Liver (tissue), 9 donors: ENCODE data around the gene PRDM1. TPM values are rescaled to one million over a fixed set of nuclear protein-coding genes. Genes with fewer than 3 reads are reported as not detected.
A peak's percentile ranks its signal among the peaks of the same experiment; 100 is the strongest.

ENCODE experiments used
- DNase-seq: peaks from one replicate; pipeline ENCODE4 v3.0.0-alpha.2; 2017; ENCODE audit warnings: low spot score
- H3K27ac ChIP-seq, 2 donors: one replicate each; pipeline ENCODE4 v1.7.0; 2013; ENCODE audit warnings: inconsistent platforms in 2 of 2, low read length in 2 of 2, control low read depth in 1 of 2, low read depth in 1 of 2, mild to moderate bottlenecking in 1 of 2
- H3K27me3 ChIP-seq, 4 donors: one replicate each; pipeline versions ENCODE4 v1.6.1 to v1.7.0; 2013; ENCODE audit warnings: low read length in 3 of 4, inconsistent platforms in 1 of 4, mild to moderate bottlenecking in 1 of 4, moderate library complexity in 1 of 4; ENCODE audit not compliant: control insufficient read depth in 4 of 4, insufficient read depth in 4 of 4
- H3K36me3 ChIP-seq, 4 donors: one replicate each; pipeline versions ENCODE4 v1.6.1 to v1.7.0; 2013; ENCODE audit warnings: low read length in 3 of 4, mild to moderate bottlenecking in 3 of 4, low read depth in 1 of 4, moderate library complexity in 1 of 4; ENCODE audit not compliant: control insufficient read depth in 4 of 4, insufficient read depth in 3 of 4
- H3K4me1 ChIP-seq, 4 donors: one replicate each; pipeline versions ENCODE4 v1.6.1 to v1.7.0; 2013; ENCODE audit warnings: low read length in 3 of 4, mild to moderate bottlenecking in 3 of 4, moderate library complexity in 1 of 4; ENCODE audit not compliant: control insufficient read depth in 4 of 4, insufficient read depth in 4 of 4
- H3K4me3 ChIP-seq, 3 donors: one replicate each; pipeline versions ENCODE4 v1.6.1 to v1.7.0; 2013; ENCODE audit warnings: low read length in 3 of 3, control low read depth in 1 of 3, low read depth in 1 of 3, mild to moderate bottlenecking in 1 of 3
- H3K9ac ChIP-seq, 2 donors: one replicate each; pipeline ENCODE4 v1.7.0; 2013; ENCODE audit warnings: low read length in 2 of 2, mild to moderate bottlenecking in 2 of 2, moderate library complexity in 2 of 2, control low read depth in 1 of 2, low read depth in 1 of 2
- H3K9me3 ChIP-seq, 4 donors: one replicate each; pipeline versions ENCODE4 v1.6.1 to v1.7.0; 2013; ENCODE audit warnings: low read length in 3 of 4; ENCODE audit not compliant: control insufficient read depth in 4 of 4
- EGR1 ChIP-seq, 2 donors: IDR thresholded peaks; 2 replicates each; pipeline ENCODE4 v1.6.1; 2016 to 2018; ENCODE audit warnings: antibody characterized with exemption in 2 of 2, low read depth in 2 of 2
- FOXA1 ChIP-seq: IDR thresholded peaks from 2 replicates; pipeline ENCODE4 v1.6.1; 2016; ENCODE audit warnings: antibody characterized with exemption
- FOXA2 ChIP-seq: IDR thresholded peaks from 2 replicates; pipeline ENCODE4 v1.6.1; 2016; ENCODE audit warnings: antibody characterized with exemption
- GABPA ChIP-seq, 2 donors: IDR thresholded peaks in 1 of 2; conservative IDR thresholded peaks in 1 of 2; 2 replicates each; pipeline ENCODE4 v1.6.1; 2016; ENCODE audit warnings: antibody characterized with exemption in 2 of 2, mild to moderate bottlenecking in 1 of 2, moderate library complexity in 1 of 2
- HNF4A ChIP-seq, 2 donors: conservative IDR thresholded peaks; 2 replicates each; pipeline ENCODE4 v1.6.1; 2016; ENCODE audit warnings: antibody characterized with exemption in 2 of 2, mild to moderate bottlenecking in 2 of 2
- HNF4G ChIP-seq: IDR thresholded peaks from 2 replicates; pipeline ENCODE4 v1.6.1; 2016; ENCODE audit warnings: antibody characterized with exemption
- JUND ChIP-seq, 2 donors: IDR thresholded peaks; 2 replicates each; pipeline ENCODE4 v1.6.1; 2016; ENCODE audit warnings: antibody characterized with exemption in 2 of 2
- MAX ChIP-seq: IDR thresholded peaks from 2 replicates; pipeline ENCODE4 v1.6.1; 2016; ENCODE audit warnings: antibody characterized with exemption
- NR2F2 ChIP-seq: IDR thresholded peaks from 2 replicates; pipeline ENCODE4 v1.6.1; 2016; ENCODE audit warnings: antibody characterized with exemption
- RAD21 ChIP-seq, 2 donors: IDR thresholded peaks; 2 replicates each; pipeline ENCODE4 v1.6.1; 2016; ENCODE audit warnings: antibody characterized with exemption in 2 of 2, mild to moderate bottlenecking in 2 of 2
- RXRA ChIP-seq, 2 donors: IDR thresholded peaks; 2 replicates each; pipeline ENCODE4 v1.6.1; 2017 to 2018; ENCODE audit warnings: antibody characterized with exemption in 2 of 2, mild to moderate bottlenecking in 1 of 2
- SP1 ChIP-seq: IDR thresholded peaks from 2 replicates; pipeline ENCODE4 v1.6.1; 2018; ENCODE audit warnings: antibody characterized with exemption, mild to moderate bottlenecking
- TAF1 ChIP-seq: conservative IDR thresholded peaks from 2 replicates; pipeline ENCODE4 v1.6.1; 2016; ENCODE audit warnings: antibody characterized with exemption, mild to moderate bottlenecking
- YY1 ChIP-seq: IDR thresholded peaks from 2 replicates; pipeline ENCODE4 v1.6.1; 2016; ENCODE audit warnings: antibody characterized with exemption, mild to moderate bottlenecking
- WGBS: extraction: QIAGEN DNeasy Blood & Tissue Kit; methylation state at CpG from one replicate; pipeline ENCODE4 v1.1.7; 2013; 5-methylcytosine and 5-hydroxymethylcytosine counted together
- polyA plus RNA-seq, 2 donors: library from polyadenylated mRNA; stranded (reverse) in 1 of 2; unstranded in 1 of 2; fragments of 200-250 nt in 1 of 2; fragments of >200 nt in 1 of 2; fragmentation: Nextera tagmentation in 1 of 2; extraction: Ambion mirVana in 1 of 2; gene quantifications; one replicate each; pipeline versions ENCODE4 v1.2.1 to v1.2.3, GENCODE V29; 2013 to 2015
- total RNA-seq, 2 donors: library from RNA; depleted of rRNA; stranded (reverse); fragments of >200 nt; gene quantifications; one replicate each; pipeline ENCODE4 v1.2.3, GENCODE V29; 2014
- TF ChIP-seq, protein P1 (sequence below): IDR thresholded peaks from 2 replicates; pipeline ENCODE4 v1.6.1; 2016; ENCODE audit warnings: antibody characterized with exemption, mild to moderate bottlenecking
- TF ChIP-seq, protein P2 (sequence below): IDR thresholded peaks from 2 replicates; pipeline ENCODE4 v1.6.1; 2016; ENCODE audit warnings: antibody characterized with exemption
- TF ChIP-seq, protein P3 (sequence below): fragments of 150-350 bp; IDR thresholded peaks from 2 replicates; pipeline ENCODE4 v1.5.1; 2017; ENCODE audit warnings: improper control_type of control experiment, low read depth, low read length; ENCODE audit not compliant: missing input control
- TF ChIP-seq, protein P4 (sequence below): IDR thresholded peaks from 2 replicates; pipeline ENCODE4 v1.6.1; 2016; ENCODE audit warnings: antibody characterized with exemption
- donor health status: healthy.
- donor health status: healthy.
- donor health status: healthy.
- donor health status: healthy.
- donor health status: healthy.

Gene PRDM1
- total and polyA plus RNA-seq, 4 donors = 0.37 to 2.8 (median 0.65) TPM

DNA sequence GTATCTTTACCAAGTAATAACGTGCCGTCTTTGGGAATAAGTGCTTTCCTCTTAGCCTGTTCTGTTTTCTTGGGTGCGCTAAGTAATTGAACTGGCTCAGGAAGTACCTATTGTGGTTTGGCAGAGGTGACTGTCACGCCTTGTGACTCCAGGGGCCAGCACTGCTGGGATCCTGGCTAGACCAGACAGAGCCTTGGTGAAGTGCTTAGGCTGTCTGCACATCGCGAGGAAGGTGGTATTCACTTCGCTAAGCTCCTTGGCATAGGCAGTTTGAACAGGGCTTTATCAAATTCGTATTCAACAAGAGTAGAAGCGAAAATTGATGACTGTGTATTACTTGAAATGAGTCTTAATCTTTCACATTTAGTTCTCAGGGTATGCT, 17.6 kb downstream of the PRDM1 start:
- peak overlapping the region in 1 of 2 donors; percentile 7 for H3K9ac ChIP-seq

DNA sequence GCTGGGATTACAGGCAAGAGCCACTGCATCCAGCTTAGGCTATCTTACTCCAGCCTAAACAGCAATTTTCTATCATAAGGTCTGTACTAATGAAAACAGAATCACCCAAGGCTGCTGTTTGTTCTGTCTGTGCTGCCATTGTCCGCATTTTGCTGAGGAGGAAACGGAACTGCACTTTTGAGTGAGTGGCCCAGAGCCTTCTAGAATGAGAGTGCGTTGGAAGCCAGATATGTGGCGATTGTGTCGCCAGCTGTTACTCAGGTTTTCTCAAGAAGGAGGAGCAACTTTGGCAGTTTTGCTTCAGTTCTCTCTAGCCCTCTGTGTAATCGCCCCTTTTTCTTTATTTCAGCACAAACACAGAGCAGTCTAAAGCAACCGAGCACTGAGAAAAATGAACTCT, 18.3 kb downstream of the PRDM1 start:
- WGBS = 86% methylated on average over 7 of the region's 7 CpGs
- H3K9ac ChIP-seq = no peak overlapping the region
- H3K4me1 ChIP-seq = peaks cover 0 to 6% (median 2%) of the 10 kb centered on the region in 4 donors
- no peaks in the 10 kb centered on the region for H3K36me3 ChIP-seq
- peaks cover 0 to 1% (median 0%) of the 10 kb centered on the region in 4 donors for H3K9me3 ChIP-seq
- H3K4me3 ChIP-seq = no peak overlapping the region
- peaks cover 0 to 10% (median 2%) of the 10 kb centered on the region in 4 donors for H3K27me3 ChIP-seq
- no peak overlapping the region for H3K27ac ChIP-seq
- DNase-seq = no peak
- TF ChIP-seq EGR1 (IDR thresholded peaks at IDR 0.05; ENCODE audit: low read depth in 2 of 2) = no peak
- no peak for TF ChIP-seq GABPA (IDR thresholded peaks at IDR 0.05 in 1 of 2, conservative IDR thresholded peaks at IDR 0.05 in 1 of 2)
- no peak for TF ChIP-seq RAD21 (IDR thresholded peaks at IDR 0.05)
- no peak for TF ChIP-seq FOXA2
- TF ChIP-seq RXRA (IDR thresholded peaks at IDR 0.05) = no peak
- no peak for TF ChIP-seq YY1
- TF ChIP-seq MAX = no peak
- no peak for TF ChIP-seq HNF4G
- TF ChIP-seq, protein P1, sequence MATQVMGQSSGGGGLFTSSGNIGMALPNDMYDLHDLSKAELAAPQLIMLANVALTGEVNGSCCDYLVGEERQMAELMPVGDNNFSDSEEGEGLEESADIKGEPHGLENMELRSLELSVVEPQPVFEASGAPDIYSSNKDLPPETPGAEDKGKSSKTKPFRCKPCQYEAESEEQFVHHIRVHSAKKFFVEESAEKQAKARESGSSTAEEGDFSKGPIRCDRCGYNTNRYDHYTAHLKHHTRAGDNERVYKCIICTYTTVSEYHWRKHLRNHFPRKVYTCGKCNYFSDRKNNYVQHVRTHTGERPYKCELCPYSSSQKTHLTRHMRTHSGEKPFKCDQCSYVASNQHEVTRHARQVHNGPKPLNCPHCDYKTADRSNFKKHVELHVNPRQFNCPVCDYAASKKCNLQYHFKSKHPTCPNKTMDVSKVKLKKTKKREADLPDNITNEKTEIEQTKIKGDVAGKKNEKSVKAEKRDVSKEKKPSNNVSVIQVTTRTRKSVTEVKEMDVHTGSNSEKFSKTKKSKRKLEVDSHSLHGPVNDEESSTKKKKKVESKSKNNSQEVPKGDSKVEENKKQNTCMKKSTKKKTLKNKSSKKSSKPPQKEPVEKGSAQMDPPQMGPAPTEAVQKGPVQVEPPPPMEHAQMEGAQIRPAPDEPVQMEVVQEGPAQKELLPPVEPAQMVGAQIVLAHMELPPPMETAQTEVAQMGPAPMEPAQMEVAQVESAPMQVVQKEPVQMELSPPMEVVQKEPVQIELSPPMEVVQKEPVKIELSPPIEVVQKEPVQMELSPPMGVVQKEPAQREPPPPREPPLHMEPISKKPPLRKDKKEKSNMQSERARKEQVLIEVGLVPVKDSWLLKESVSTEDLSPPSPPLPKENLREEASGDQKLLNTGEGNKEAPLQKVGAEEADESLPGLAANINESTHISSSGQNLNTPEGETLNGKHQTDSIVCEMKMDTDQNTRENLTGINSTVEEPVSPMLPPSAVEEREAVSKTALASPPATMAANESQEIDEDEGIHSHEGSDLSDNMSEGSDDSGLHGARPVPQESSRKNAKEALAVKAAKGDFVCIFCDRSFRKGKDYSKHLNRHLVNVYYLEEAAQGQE = no peak
- no peak for TF ChIP-seq JUND (IDR thresholded peaks at IDR 0.05)
- no peak for TF ChIP-seq TAF1

More for the DNA sequence above, 17.6 kb downstream of the PRDM1 start:
- TF ChIP-seq TAF1 (no peak), GABPA (IDR thresholded peaks at IDR 0.05 in 1 of 2, conservative IDR thresholded peaks at IDR 0.05 in 1 of 2) (no peak), HNF4A (conservative IDR thresholded peaks at IDR 0.05) (no peak), FOXA1 (no peak), EGR1 (IDR thresholded peaks at IDR 0.05; ENCODE audit: low read depth in 2 of 2) (no peak), SP1 (no peak), YY1 (no peak), NR2F2 (no peak), FOXA2 (no peak), HNF4G (no peak)
- TF ChIP-seq, protein P2, sequence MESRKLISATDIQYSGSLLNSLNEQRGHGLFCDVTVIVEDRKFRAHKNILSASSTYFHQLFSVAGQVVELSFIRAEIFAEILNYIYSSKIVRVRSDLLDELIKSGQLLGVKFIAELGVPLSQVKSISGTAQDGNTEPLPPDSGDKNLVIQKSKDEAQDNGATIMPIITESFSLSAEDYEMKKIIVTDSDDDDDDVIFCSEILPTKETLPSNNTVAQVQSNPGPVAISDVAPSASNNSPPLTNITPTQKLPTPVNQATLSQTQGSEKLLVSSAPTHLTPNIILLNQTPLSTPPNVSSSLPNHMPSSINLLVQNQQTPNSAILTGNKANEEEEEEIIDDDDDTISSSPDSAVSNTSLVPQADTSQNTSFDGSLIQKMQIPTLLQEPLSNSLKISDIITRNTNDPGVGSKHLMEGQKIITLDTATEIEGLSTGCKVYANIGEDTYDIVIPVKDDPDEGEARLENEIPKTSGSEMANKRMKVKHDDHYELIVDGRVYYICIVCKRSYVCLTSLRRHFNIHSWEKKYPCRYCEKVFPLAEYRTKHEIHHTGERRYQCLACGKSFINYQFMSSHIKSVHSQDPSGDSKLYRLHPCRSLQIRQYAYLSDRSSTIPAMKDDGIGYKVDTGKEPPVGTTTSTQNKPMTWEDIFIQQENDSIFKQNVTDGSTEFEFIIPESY = no peak
- TF ChIP-seq, protein P3, sequence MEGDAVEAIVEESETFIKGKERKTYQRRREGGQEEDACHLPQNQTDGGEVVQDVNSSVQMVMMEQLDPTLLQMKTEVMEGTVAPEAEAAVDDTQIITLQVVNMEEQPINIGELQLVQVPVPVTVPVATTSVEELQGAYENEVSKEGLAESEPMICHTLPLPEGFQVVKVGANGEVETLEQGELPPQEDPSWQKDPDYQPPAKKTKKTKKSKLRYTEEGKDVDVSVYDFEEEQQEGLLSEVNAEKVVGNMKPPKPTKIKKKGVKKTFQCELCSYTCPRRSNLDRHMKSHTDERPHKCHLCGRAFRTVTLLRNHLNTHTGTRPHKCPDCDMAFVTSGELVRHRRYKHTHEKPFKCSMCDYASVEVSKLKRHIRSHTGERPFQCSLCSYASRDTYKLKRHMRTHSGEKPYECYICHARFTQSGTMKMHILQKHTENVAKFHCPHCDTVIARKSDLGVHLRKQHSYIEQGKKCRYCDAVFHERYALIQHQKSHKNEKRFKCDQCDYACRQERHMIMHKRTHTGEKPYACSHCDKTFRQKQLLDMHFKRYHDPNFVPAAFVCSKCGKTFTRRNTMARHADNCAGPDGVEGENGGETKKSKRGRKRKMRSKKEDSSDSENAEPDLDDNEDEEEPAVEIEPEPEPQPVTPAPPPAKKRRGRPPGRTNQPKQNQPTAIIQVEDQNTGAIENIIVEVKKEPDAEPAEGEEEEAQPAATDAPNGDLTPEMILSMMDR = no peak
- TF ChIP-seq, protein P1 = no peak
- TF ChIP-seq, protein P4, sequence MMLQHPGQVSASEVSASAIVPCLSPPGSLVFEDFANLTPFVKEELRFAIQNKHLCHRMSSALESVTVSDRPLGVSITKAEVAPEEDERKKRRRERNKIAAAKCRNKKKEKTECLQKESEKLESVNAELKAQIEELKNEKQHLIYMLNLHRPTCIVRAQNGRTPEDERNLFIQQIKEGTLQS = no peak
- WGBS = 48% methylated on average over 9 of the region's 9 CpGs
- no peak overlapping the region for H3K27ac ChIP-seq
- peaks cover 0 to 1% (median 0%) of the 10 kb centered on the region in 4 donors for H3K9me3 ChIP-seq
- DNase-seq = no peak
- peaks cover 0 to 10% (median 3%) of the 10 kb centered on the region in 4 donors for H3K27me3 ChIP-seq
- H3K4me3 ChIP-seq = no peak overlapping the region
- peaks cover 0 to 6% (median 2%) of the 10 kb centered on the region in 4 donors for H3K4me1 ChIP-seq
- H3K36me3 ChIP-seq = no peaks in the 10 kb centered on the region
